AG04449 (cell line): ENCODE measurements around the gene MEGF11.

Experiments
- CTCF ChIA-PET: fragments of 350-600 bp; formaldehyde crosslinking; extraction: SDS; loops from one replicate; lab custom pipeline; 2021; ENCODE audit warnings: antibody characterized with exemption; lab: Yijun Ruan, JAX
- POLR2A ChIA-PET: fragments of 400-600, 350-600 bp; formaldehyde crosslinking; extraction: SDS; loops from one replicate; lab custom pipeline; 2020; ENCODE audit warnings: antibody characterized with exemption, inconsistent platforms; lab: Yijun Ruan, JAX
- DNase-seq: peaks from one replicate; pipeline ENCODE4 v3.0.0-alpha.2; 2010; ENCODE audit warnings: low read depth, low spot score
- H3K4me3 ChIP-seq: 2 replicates; pipeline ENCODE4 v1.5.1; 2011; ENCODE audit warnings: low read depth, mild to moderate bottlenecking, control low read depth, low read length
- TF ChIP-seq, protein P1 (sequence below): IDR thresholded peaks from one replicate; pipeline ENCODE4 v1.5.1; 2011; ENCODE audit warnings: mild to moderate bottlenecking, moderate library complexity, low read length, control low read depth, inconsistent platforms; ENCODE audit not compliant: insufficient read depth; ENCODE audit errors: missing control alignments

The MEGF11 gene

DNA sequence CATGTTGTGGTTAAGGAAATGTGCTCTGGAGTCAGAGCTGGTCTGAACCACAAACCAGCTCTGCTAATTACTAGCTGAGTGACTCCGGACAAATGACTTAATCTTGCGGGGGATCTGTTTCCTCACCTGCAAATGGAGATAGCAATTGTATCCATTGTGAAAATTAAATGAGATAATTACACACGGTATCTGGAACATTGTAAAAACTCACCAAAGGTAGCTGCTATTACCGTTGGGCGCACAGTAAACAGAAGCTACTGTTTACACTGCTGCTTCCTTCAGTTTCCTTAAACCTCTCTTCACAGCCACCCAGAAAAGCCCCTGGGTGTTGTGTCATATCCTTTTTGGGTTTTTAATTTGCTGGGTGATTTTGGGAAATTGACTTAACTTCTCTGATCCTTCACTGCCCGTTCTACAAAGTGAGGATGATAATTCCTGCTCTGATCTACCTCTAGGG is 107.8 kb downstream of the MEGF11 start:
- no peak for DNase-seq
- H3K4me3 ChIP-seq = no peak overlapping the region
- TF ChIP-seq, protein P1, sequence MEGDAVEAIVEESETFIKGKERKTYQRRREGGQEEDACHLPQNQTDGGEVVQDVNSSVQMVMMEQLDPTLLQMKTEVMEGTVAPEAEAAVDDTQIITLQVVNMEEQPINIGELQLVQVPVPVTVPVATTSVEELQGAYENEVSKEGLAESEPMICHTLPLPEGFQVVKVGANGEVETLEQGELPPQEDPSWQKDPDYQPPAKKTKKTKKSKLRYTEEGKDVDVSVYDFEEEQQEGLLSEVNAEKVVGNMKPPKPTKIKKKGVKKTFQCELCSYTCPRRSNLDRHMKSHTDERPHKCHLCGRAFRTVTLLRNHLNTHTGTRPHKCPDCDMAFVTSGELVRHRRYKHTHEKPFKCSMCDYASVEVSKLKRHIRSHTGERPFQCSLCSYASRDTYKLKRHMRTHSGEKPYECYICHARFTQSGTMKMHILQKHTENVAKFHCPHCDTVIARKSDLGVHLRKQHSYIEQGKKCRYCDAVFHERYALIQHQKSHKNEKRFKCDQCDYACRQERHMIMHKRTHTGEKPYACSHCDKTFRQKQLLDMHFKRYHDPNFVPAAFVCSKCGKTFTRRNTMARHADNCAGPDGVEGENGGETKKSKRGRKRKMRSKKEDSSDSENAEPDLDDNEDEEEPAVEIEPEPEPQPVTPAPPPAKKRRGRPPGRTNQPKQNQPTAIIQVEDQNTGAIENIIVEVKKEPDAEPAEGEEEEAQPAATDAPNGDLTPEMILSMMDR = no peak
- ChIA-PET CTCF (no interaction called here), POLR2A (no interaction called here)

DNA sequence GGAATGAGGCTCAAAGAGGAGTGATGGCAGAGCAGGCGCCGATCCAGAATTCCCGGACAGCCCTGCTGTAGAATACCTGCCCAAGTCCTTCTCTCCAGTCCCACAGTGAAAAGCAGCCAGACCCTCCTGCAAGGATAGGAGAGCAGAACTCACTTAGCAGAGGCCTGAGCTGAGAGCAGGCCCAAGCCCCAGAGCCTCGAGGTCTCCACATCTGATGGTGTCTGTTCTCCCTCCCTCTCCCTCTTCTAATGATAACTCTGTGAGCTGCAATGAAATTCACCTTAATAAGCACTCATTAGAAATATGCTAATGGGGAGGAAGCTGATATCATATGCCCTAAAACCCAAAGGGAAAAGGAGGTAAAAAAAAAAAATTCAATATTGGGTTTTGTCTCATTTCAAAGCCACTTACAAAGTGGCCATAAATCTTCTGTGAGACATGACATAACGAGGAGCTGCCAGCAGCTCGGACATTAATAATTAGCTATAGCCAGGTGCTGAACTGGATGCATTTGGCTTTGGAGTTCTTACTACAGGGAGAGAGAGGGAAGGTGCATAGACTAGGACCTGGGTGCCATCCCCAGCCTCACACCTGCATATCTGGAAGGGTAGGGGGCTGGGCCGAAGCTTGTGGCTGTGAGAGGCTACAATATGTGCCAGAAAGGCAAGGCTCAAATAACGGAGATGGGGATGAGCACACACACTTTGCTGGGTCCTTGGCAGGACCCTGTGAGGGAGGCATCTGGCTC is 108.4 kb downstream of the MEGF11 start:
- ChIA-PET CTCF (no interaction called here), POLR2A (interaction anchor here (0.6 kb wide), 1 partner anchor 138 kb away, joined by 3 read pairs; no protein-coding TSS in a partner anchor)
- H3K4me3 ChIP-seq = no peak overlapping the region
- TF ChIP-seq, protein P1 = no peak
- no peak for DNase-seq

DNA sequence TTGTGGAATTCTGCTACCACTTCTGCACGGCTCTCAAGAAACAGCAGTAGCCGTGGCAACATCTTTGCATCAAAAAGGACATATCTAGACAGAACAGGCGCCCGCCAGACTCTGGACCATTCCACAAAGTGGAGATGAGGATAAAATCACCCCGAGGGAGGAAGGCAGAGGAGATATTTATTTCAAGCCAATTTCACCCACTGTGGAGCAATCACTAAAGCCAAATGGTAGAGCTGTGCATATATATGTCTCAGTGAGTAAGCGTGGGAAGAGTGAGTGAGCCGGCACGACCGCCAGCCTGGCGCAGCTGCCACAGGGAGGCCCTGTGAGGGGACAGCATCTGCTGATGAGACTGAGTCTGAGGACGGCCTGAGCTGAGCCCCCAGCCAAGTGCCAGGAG is 111.3 kb downstream of the MEGF11 start:
- TF ChIP-seq, protein P1 = no peak
- no peak overlapping the region for H3K4me3 ChIP-seq
- ChIA-PET CTCF (no interaction called here), POLR2A (no interaction called here)
- no peak for DNase-seq

DNA sequence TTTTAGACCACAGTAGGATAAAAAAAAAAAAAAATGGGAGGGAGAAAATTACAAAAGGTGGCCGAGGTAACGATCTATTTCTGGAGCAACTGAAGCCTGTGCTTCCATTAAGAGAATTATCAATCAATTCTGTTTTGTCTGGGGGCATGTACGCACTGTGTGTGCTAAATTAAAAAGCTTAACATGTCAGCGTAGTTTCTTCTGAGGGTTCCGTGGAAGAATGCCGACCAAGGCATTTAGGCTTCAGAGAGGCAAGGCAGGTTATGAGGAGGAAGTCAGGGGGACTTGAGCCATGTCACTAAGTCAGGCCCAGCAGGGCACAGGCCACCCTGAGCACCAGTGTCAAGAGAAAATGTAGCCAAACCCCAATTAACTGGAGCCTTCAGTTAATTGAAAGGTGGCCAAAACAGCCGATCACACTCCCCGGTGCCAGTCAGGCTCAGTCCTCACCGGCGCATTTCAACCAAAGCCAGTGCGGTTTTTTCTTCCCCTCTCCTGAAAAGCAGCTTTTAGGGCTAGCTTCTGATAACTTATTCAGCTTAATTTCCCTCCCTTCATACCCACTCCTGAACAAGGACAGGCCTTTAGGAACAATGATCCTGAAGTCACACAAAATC is 113.9 kb downstream of the MEGF11 start:
- TF ChIP-seq, protein P1 = no peak
- POLR2A ChIA-PET = no interaction called here

DNA sequence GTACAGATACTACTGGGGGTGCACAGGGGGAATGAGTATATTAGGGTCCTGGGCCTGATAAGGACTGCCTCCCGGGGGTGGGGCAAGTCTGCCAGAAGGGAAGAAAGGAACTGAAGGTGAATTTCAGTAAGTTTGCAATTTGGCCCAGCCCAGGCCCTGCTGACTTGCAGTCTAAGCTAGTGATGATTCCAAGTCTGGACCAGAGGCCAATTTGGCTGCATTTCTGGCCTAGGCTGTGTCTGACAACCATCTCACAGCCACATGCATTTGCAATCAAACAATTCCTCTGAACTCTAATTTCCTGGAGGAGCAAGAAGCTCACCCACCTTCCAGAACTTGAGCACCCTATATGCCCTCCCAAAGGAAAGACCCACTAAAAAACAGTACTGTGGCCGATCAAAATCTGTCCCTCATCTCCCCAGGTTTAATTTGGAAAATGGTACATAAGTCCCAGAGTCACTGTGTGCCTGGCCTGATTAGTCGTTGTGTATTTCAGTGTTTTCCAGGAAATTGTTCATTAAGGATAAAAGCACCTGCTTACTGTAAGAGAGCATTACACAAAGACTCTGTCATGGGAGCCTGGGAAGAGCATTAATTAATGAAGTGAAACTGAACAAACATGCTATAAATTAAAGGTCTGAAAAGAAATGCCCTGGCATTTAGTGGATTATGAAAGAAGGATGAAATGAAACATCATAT is 114.5 kb downstream of the MEGF11 start:
- TF ChIP-seq, protein P1 = no peak
- no peak for DNase-seq
- CTCF ChIA-PET = no interaction called here
- H3K4me3 ChIP-seq = no peak overlapping the region
- POLR2A ChIA-PET = no interaction called here

More for the DNA sequence above, 113.9 kb downstream of the MEGF11 start:
- CTCF ChIA-PET = no interaction called here
- no peak overlapping the region for H3K4me3 ChIP-seq
- DNase-seq = no peak
